GM19239 (cell line): ENCODE data around the gene EDDM3A.
"Not testable (repeated sequence)": the region's sequence is repeated elsewhere in the genome, so short reads cannot be mapped to it uniquely, and the experiment has no call there.

Source experiments
- DNase-seq: peaks from one replicate; pipeline ENCODE4 v3.0.0; 2011; ENCODE audit warnings: low spot score; ENCODE audit not compliant: insufficient read length
- FAIRE-seq: peaks from 2 replicates; lab custom pipeline; 2011; peaks lifted over from hg19 to GRCh38; lab: Jason Lieb, UNC

The EDDM3A gene, protein sequence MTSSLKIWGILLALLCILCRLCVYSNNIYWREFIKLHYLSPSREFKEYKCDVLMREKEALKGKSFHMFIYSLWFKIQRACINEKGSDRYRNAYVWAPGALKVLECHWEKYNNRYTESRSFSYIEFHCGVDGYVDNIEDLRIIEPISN

GRCh38 chr14:20745571-20746358, at the start of gene EDDM3A:
TSS of gene EDDM3A (plus strand) at chr14:20745887. CDS start at chr14:20747581, 1,694 bp downstream.
- DNase-seq, result no peak
- no peak for FAIRE-seq

DNA sequence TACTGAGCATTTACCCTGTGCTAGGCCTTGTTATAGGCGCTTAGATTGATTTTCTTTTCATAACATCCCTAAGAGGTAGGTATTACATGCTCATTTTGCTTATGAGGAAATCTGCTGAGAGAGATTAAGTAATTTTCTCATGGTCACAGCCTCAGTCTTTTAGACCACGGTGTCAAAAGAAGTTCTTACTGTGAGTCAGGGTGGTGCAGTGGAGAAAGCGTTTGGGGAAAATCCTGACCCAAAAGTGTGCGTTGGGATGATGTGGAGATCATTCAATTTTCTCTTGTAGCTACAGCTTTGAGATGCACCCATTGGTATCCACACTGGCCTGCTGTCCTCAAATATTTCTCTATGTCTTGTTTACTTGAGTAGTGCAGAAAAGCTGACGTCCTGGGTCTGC, 48.9 kb upstream of the EDDM3A start:
- FAIRE-seq, result no peak

GRCh38 chr14:20697273-20698017, 48.2 kb upstream of the EDDM3A start:
- FAIRE-seq (peak; percentile 91), DNase-seq (peak; percentile 40)

More for the DNA sequence above, 48.9 kb upstream of the EDDM3A start:
- no peak for DNase-seq

DNA sequence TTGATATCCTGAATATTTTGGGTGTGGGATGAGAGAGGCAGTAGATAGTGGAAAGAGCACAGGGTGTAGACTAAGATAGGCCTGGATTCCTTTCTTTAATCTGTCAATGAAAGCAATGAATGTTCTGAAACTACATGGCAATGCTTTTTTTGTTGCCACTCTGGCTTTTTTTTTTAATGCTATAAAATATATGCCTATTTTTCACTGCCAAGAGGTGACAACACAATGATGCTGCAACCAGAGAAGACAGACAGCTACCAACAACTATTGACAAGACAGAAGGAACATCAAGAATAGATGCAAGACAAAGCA, 47.7 kb upstream of the EDDM3A start:
- DNase-seq (no peak), FAIRE-seq (no peak)

DNA sequence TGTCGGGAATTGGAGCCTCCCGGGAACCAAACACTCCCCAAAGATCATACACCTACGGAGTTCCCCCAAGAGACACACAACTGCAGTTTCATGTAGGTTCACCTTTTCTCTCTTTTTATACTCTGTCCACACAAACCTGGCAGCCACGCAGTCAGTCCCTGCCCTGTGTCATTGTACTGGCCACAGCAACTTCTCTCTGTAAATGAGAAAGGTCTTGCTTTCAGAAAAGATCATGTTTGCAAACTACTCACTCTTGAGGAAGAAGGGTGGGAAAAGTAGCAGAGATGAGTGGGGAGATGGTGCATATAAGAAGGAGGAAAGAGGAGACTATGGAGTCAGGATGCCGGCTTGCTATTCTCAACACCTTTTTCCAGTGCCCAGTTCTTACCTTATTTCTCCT, 46.8 kb upstream of the EDDM3A start:
- FAIRE-seq (no peak), DNase-seq (no peak)

DNA sequence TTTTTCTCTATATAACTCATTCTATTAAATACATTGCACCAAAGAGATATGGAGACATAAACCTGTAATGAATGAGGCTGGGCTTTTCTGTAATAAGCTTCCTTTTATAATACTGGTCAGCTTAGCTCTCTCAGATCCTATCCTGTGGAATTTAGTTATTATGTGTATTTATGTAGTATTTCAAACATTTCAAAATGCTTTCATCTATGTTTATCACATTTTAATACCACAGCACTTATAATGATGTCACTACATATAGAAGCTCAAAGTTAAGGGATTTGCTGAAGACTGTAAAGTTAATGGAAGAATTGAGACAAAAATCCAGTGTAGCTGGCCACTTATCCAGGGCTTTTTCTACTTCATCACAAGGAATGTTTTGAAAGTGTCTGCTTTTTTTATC, 45.8 kb upstream of the EDDM3A start:
- DNase-seq (no peak), FAIRE-seq (no peak)

GRCh38 chr14:20700965-20701364, 44.7 kb upstream of the EDDM3A start:
- not testable (repeated sequence) for DNase-seq, FAIRE-seq

- FAIRE-seq (no peak), DNase-seq (no peak)
Observed at GRCh38 chr14:20706657-20707355, 38.9 kb upstream of the EDDM3A start.

DNA sequence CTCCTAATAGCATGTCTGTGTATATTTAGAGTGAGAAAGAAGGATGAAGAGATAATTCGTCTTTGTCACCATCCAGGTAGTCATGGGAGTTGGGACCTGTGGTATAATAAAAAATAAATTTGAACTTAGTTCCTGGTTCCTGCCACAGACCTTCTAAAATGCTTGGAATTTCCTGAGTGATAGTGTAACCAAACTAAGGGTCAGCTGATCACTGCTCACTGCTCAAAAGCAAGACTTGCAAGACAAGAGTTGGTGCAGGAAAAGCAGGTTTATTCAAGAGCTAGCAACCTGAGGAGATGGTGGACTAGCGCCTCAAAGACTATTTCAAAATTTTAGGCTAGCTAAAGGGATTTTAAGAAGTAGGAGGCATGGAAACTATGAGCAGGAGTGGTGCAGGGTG, 38.1 kb upstream of the EDDM3A start:
- FAIRE-seq (no peak), DNase-seq (no peak)

GRCh38 chr14:20711261-20711660, 34.4 kb upstream of the EDDM3A start:
- FAIRE-seq (no peak), DNase-seq (no peak)

GRCh38 chr14:20711685-20712084, 34.0 kb upstream of the EDDM3A start:
- DNase-seq (no peak), FAIRE-seq (no peak)

- DNase-seq (no peak), FAIRE-seq (no peak)
Observed at GRCh38 chr14:20712904-20713303, 32.8 kb upstream of the EDDM3A start.

GRCh38 chr14:20714593-20715250, 31.0 kb upstream of the EDDM3A start:
- DNase-seq (no peak), FAIRE-seq (no peak)

DNA sequence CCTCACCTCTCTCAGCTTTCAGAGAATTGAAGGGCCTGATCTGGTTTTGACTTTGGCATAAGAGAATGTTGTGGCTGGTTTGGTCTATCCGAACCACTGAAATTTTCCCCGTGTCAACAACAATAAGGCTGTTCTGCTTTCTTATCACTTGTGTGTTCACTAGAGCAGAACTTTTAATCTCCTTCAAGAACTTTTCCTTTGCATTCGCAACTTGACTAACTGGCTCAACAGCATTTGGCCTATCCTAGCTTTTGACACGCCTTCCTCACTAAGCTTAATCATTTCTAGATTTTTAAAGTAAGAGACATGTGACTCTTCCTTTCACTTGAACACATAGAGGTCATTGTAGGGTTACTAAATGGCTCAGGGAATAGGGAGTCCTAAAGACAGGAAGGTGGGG, 25.9 kb upstream of the EDDM3A start:
- FAIRE-seq (no peak), DNase-seq (no peak)

DNA sequence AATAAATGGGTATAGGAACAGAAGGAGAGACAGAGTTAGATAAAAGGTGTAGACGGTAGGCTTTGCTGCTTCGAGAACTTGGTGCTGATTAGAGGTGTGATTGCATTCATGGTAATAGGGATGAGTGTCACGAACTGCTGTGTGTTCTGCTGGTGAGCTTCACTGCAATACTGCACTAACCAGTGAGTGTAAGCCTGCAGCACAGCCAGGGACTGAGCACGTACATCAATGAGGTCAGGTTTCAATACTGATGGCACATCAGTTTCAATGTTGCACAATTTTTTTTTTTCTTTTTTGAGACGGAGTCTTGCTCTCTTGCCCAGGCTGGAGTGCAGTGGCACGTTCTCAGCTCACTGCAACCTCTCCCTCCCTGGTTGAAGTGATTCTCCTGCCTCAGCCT, 24.9 kb upstream of the EDDM3A start:
- FAIRE-seq (no peak), DNase-seq (no peak)

- no peak for DNase-seq
- FAIRE-seq, result no peak
Observed at GRCh38 chr14:20722016-20722415, 23.7 kb upstream of the EDDM3A start.

GRCh38 chr14:20723488-20723887, 22.2 kb upstream of the EDDM3A start:
- DNase-seq (no peak), FAIRE-seq (no peak)

GRCh38 chr14:20726121-20726520, 19.6 kb upstream of the EDDM3A start:
- not testable (repeated sequence) for FAIRE-seq, DNase-seq

DNA sequence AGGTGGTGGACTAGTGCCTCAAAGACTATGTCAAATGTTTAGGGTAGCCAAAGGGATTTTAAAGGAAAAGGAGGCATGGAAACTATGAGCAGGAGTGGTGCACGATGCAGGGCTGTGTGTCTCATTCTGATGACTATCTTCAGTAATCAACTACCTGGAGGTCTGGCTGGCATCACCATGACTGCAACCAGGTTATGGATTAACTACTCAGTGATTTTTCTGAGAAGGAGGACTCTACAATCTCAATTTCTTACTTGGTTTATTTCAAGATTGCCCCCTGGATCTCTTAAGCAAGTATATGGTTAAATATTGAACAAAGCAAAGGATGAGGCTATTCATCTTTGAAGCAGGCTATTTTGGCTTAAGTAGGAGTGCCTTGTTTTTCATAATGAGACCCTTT, 19.2 kb upstream of the EDDM3A start:
- no peak for FAIRE-seq

GRCh38 chr14:20730891-20731290, 14.8 kb upstream of the EDDM3A start:
- no peak for DNase-seq
- no peak for FAIRE-seq

More for the DNA sequence above, 19.2 kb upstream of the EDDM3A start:
- no peak for DNase-seq
